Suprapubic skin (tissue), 3 donors: Measurements from ENCODE around the gene PSG1.

Source experiments
- CTCF ChIP-seq, 2 donors: fragments of 200-600 bp in 1 of 2; fragments of 450-650 bp in 1 of 2; sonication (generic) in 1 of 2; IDR thresholded peaks; one replicate each; pipeline ENCODE4 v1.5.1; 2016 to 2019; ENCODE audit warnings: antibody characterized with exemption in 2 of 2, mild to moderate bottlenecking in 1 of 2, moderate library complexity in 1 of 2
- EP300 ChIP-seq: sonication (generic); formaldehyde crosslinking; IDR thresholded peaks from one replicate; pipeline ENCODE4 v1.6.1; 2017; ENCODE audit warnings: antibody characterized with exemption
- POLR2A ChIP-seq, 2 donors: fragments of 450-650 bp; IDR thresholded peaks; one replicate each; pipeline ENCODE4 v1.6.1; 2017; ENCODE audit warnings: antibody characterized with exemption in 2 of 2, mild to moderate bottlenecking in 2 of 2, moderate library complexity in 2 of 2

DNA sequence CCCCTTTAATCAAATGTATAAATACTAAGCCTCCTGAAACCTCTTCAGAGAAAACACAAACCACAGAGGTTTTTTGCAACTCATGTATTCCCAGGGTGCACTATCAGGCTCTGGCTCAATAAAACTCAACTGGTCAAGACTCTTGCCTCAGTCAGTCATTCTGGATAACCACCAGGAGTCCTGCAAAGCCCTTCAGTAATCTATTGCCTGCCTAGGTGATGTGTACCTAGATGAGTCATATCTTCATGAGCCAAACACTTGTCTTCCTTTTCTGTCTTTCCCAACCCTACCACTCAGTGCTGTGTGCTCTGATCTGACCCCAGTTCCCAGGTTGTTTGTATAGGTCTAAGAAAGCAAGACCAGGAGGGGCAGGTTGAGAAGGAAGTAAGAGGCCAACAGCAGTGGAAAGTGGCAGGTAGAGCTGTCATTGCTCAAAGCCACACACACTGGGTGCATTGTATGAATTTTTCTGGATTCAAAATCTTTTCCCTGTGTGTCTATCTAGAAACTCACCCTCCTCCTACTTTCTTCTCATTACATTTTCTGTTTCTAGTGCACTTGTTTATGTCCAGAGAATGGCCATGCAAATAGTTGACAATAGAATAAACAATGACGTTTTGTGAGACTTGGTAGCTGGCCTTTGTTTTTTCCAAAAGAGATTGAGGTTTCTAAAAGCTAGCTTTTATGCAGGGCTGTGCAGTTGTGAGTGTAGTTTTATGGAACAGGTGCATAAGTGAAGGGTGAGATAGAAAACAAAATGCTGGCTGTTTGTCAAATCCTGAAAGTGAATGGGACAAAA, 48.1 kb downstream of the PSG1 start:
- TF ChIP-seq CTCF (IDR thresholded peaks at IDR 0.05) (no peak), POLR2A (IDR thresholded peaks at IDR 0.05) (no peak), EP300 (no peak)
